BLaER1 (cell line): Measurements from ENCODE around the gene YIF1A.
"Not testable (repeated sequence)": the region's sequence is repeated elsewhere in the genome, so short reads cannot be mapped to it uniquely, and the experiment has no call there.

Source experiments
- H3K27ac ChIP-seq: shearing (Covaris generic); formaldehyde crosslinking; 2 replicates; pipeline ENCODE4 v1.8.1; 2022
- H3K27me3 ChIP-seq: shearing (Covaris generic); formaldehyde crosslinking; 2 replicates; pipeline ENCODE4 v1.8.1; 2022
- H3K36me3 ChIP-seq: shearing (Covaris generic); formaldehyde crosslinking; 2 replicates; pipeline ENCODE4 v1.8.1; 2022
- H3K4me1 ChIP-seq: shearing (Covaris generic); formaldehyde crosslinking; 2 replicates; pipeline ENCODE4 v1.8.1; 2022
- H3K4me2 ChIP-seq: shearing (Covaris generic); formaldehyde crosslinking; 2 replicates; pipeline ENCODE4 v1.8.1; 2022
- H3K4me3 ChIP-seq: shearing (Covaris generic); formaldehyde crosslinking; 2 replicates; pipeline ENCODE4 v1.8.1; 2022
- H3K9ac ChIP-seq: shearing (Covaris generic); formaldehyde crosslinking; 2 replicates; pipeline ENCODE4 v1.8.1; 2022
- H3K9me3 ChIP-seq: shearing (Covaris generic); formaldehyde crosslinking; 2 replicates; pipeline ENCODE4 v1.8.1; 2022
- H4K20me1 ChIP-seq: shearing (Covaris generic); formaldehyde crosslinking; 2 replicates; pipeline ENCODE4 v1.8.1; 2022
- Cebpa-rat ChIP-seq: shearing (Covaris generic); IDR thresholded peaks from 2 replicates; pipeline ENCODE4 v1.8.1; 2022

The YIF1A gene

GRCh38 chr11:66264914-66265313, 24.0 kb downstream of the YIF1A start:
- peaks cover 22% of the 10 kb centered on the region for H4K20me1 ChIP-seq
- TF ChIP-seq Cebpa-rat, result no peak

GRCh38 chr11:66264383-66264782, 24.6 kb downstream of the YIF1A start:
- Histone ChIP-seq H3K4me3 (no peak overlapping the region), H3K9ac (no peak overlapping the region), H3K4me2 (no peak overlapping the region), H3K27me3 (no peaks in the 10 kb centered on the region), H3K9me3 (no peaks in the 10 kb centered on the region), H3K4me1 (peaks cover 12% of the 10 kb centered on the region), H3K27ac (no peak overlapping the region), H3K36me3 (peaks cover 68% of the 10 kb centered on the region), H4K20me1 (peaks cover 16% of the 10 kb centered on the region)
- TF ChIP-seq Cebpa-rat, result no peak

More at GRCh38 chr11:66264914-66265313, 24.0 kb downstream of the YIF1A start:
- no peak overlapping the region for H3K4me3 ChIP-seq
- H3K4me1 ChIP-seq, result peaks cover 16% of the 10 kb centered on the region
- H3K36me3 ChIP-seq, result peaks cover 62% of the 10 kb centered on the region
- H3K27ac ChIP-seq, result no peak overlapping the region
- H3K27me3 ChIP-seq, result no peaks in the 10 kb centered on the region
- H3K9ac ChIP-seq, result no peak overlapping the region
- H3K4me2 ChIP-seq, result no peak overlapping the region
- H3K9me3 ChIP-seq, result no peaks in the 10 kb centered on the region

GRCh38 chr11:66263785-66264184, 25.2 kb downstream of the YIF1A start:
- no peaks in the 10 kb centered on the region for H3K27me3 ChIP-seq
- H3K9me3 ChIP-seq, result no peaks in the 10 kb centered on the region
- no peak overlapping the region for H3K27ac ChIP-seq
- no peak overlapping the region for H3K4me3 ChIP-seq
- H3K9ac ChIP-seq, result no peak overlapping the region
- no peak for TF ChIP-seq Cebpa-rat
- no peak overlapping the region for H3K4me2 ChIP-seq
- peaks cover 71% of the 10 kb centered on the region for H3K36me3 ChIP-seq
- peaks cover 16% of the 10 kb centered on the region for H3K4me1 ChIP-seq
- H4K20me1 ChIP-seq, result peaks cover 13% of the 10 kb centered on the region; the same call in 1 of the 2 replicates

GRCh38 chr11:66263231-66263630, 25.7 kb downstream of the YIF1A start:
- Histone ChIP-seq H3K9ac (no peak overlapping the region), H3K9me3 (no peaks in the 10 kb centered on the region), H3K4me2 (no peak overlapping the region), H4K20me1 (peaks cover 18% of the 10 kb centered on the region; the same call in 1 of the 2 replicates), H3K27ac (no peak overlapping the region), H3K4me3 (no peak overlapping the region), H3K4me1 (peaks cover 21% of the 10 kb centered on the region), H3K27me3 (no peaks in the 10 kb centered on the region), H3K36me3 (peaks cover 71% of the 10 kb centered on the region)
- TF ChIP-seq Cebpa-rat, result no peak

- H3K36me3 ChIP-seq, result peaks cover 71% of the 10 kb centered on the region
- no peak overlapping the region for H3K4me2 ChIP-seq
- no peaks in the 10 kb centered on the region for H3K27me3 ChIP-seq
- no peak overlapping the region for H3K9ac ChIP-seq
- no peaks in the 10 kb centered on the region for H3K9me3 ChIP-seq
- no peak overlapping the region for H3K27ac ChIP-seq
- peaks cover 18% of the 10 kb centered on the region; the same call in 1 of the 2 replicates for H4K20me1 ChIP-seq
- peaks cover 21% of the 10 kb centered on the region for H3K4me1 ChIP-seq
- no peak overlapping the region for H3K4me3 ChIP-seq
- TF ChIP-seq Cebpa-rat, result no peak
Observed at GRCh38 chr11:66262696-66263095, 26.2 kb downstream of the YIF1A start.

GRCh38 chr11:66262191-66262590, 26.8 kb downstream of the YIF1A start:
- H3K36me3 ChIP-seq, result peaks cover 71% of the 10 kb centered on the region
- no peak for TF ChIP-seq Cebpa-rat

GRCh38 chr11:66261578-66261977, 27.4 kb downstream of the YIF1A start:
- Histone ChIP-seq H3K4me2 (no peak overlapping the region), H3K4me1 (peaks cover 21% of the 10 kb centered on the region), H3K36me3 (peaks cover 71% of the 10 kb centered on the region), H3K27me3 (no peaks in the 10 kb centered on the region), H3K27ac (no peak overlapping the region), H3K4me3 (no peak overlapping the region), H3K9ac (no peak overlapping the region), H3K9me3 (no peaks in the 10 kb centered on the region), H4K20me1 (peaks cover 18% of the 10 kb centered on the region; the same call in 1 of the 2 replicates)
- TF ChIP-seq Cebpa-rat, result no peak

More at GRCh38 chr11:66262191-66262590, 26.8 kb downstream of the YIF1A start:
- Histone ChIP-seq H3K4me1 (peaks cover 21% of the 10 kb centered on the region), H3K4me3 (no peak overlapping the region), H3K9me3 (no peaks in the 10 kb centered on the region), H3K9ac (no peak overlapping the region), H3K27ac (no peak overlapping the region), H3K27me3 (no peaks in the 10 kb centered on the region), H4K20me1 (peaks cover 18% of the 10 kb centered on the region; the same call in 1 of the 2 replicates), H3K4me2 (no peak overlapping the region)

- Histone ChIP-seq H4K20me1 (peaks cover 18% of the 10 kb centered on the region; the same call in 1 of the 2 replicates), H3K4me3 (no peak overlapping the region), H3K27ac (no peak overlapping the region), H3K4me1 (peaks cover 37% of the 10 kb centered on the region), H3K4me2 (no peak overlapping the region), H3K27me3 (no peaks in the 10 kb centered on the region), H3K9me3 (no peaks in the 10 kb centered on the region), H3K9ac (no peak overlapping the region), H3K36me3 (peaks cover 59% of the 10 kb centered on the region)
- TF ChIP-seq Cebpa-rat, result no peak
Observed at GRCh38 chr11:66259956-66260355, 29.0 kb downstream of the YIF1A start.

- H3K27ac ChIP-seq, result no peak overlapping the region
- no peaks in the 10 kb centered on the region for H3K9me3 ChIP-seq
- H4K20me1 ChIP-seq, result peaks cover 18% of the 10 kb centered on the region; the same call in 1 of the 2 replicates
- H3K4me2 ChIP-seq, result peak overlapping the region; percentile 99
- TF ChIP-seq Cebpa-rat, result no peak
- peak overlapping the region; percentile 88 for H3K9ac ChIP-seq
- H3K27me3 ChIP-seq, result no peaks in the 10 kb centered on the region
- peaks cover 44% of the 10 kb centered on the region for H3K4me1 ChIP-seq
- peaks cover 52% of the 10 kb centered on the region for H3K36me3 ChIP-seq
- no peak overlapping the region for H3K4me3 ChIP-seq
Observed at GRCh38 chr11:66259225-66259624, 29.7 kb downstream of the YIF1A start.

GRCh38 chr11:66258473-66258893, 30.5 kb downstream of the YIF1A start:
- Histone ChIP-seq H3K36me3 (peaks cover 44% of the 10 kb centered on the region), H3K9me3 (no peaks in the 10 kb centered on the region), H3K4me1 (peaks cover 51% of the 10 kb centered on the region), H4K20me1 (peaks cover 18% of the 10 kb centered on the region; the same call in 1 of the 2 replicates), H3K9ac (peak overlapping the region; percentile 88), H3K4me3 (peak overlapping the region; percentile 98), H3K27ac (peak overlapping the region; percentile 80), H3K4me2 (peak overlapping the region; percentile 99), H3K27me3 (no peaks in the 10 kb centered on the region)
- no peak for TF ChIP-seq Cebpa-rat

- Histone ChIP-seq H3K36me3 (peaks cover 24% of the 10 kb centered on the region; the same call in 1 of the 2 replicates), H3K9ac (peak overlapping the region; percentile 11; the same call in 1 of the 2 replicates), H3K27ac (peak overlapping the region; percentile 54; the same call in 1 of the 2 replicates), H3K4me1 (peaks cover 65% of the 10 kb centered on the region), H3K4me2 (peak overlapping the region; percentile 62)
- not testable (repeated sequence) for H4K20me1 ChIP-seq, H3K27me3 ChIP-seq, H3K9me3 ChIP-seq, H3K4me3 ChIP-seq
Observed at GRCh38 chr11:66253081-66253480, 35.9 kb downstream of the YIF1A start.
